GM18508 (cell line): ENCODE results near the gene TMEM92.
"Not testable (repeated sequence)": the region's sequence is repeated elsewhere in the genome, so short reads cannot be mapped to it uniquely, and the experiment has no call there.

ENCODE experiments used
- ATAC-seq: cut with Tn5 transposase; IDR thresholded peaks from one replicate; pipeline ENCODE4 v1.9.1; 2021; ENCODE audit warnings: moderate number of reproducible peaks; ENCODE audit not compliant: insufficient read depth, unreplicated experiment

The TMEM92 gene

GRCh38 chr17:50261051-50261915 is 13.0 kb upstream of the TMEM92 start:
- no peak for ATAC-seq

- ATAC-seq: no peak
Observed at GRCh38 chr17:50262001-50262794, 12.1 kb upstream of the TMEM92 start.

GRCh38 chr17:50263331-50264262 is 10.7 kb upstream of the TMEM92 start:
- no peak for ATAC-seq

- ATAC-seq: no peak
Observed at GRCh38 chr17:50264263-50265113, 9.8 kb upstream of the TMEM92 start.

GRCh38 chr17:50265212-50265611 is 9.1 kb upstream of the TMEM92 start:
- no peak for ATAC-seq

GRCh38 chr17:50265690-50266315 is 8.5 kb upstream of the TMEM92 start:
- no peak for ATAC-seq

GRCh38 chr17:50266384-50267073 is 7.7 kb upstream of the TMEM92 start:
- ATAC-seq: no peak

- ATAC-seq: no peak
Observed at GRCh38 chr17:50267074-50267841, 7.0 kb upstream of the TMEM92 start.

- no peak for ATAC-seq
Observed at GRCh38 chr17:50268026-50268425, 6.2 kb upstream of the TMEM92 start.

- no peak for ATAC-seq
Observed at GRCh38 chr17:50268743-50269275, 5.5 kb upstream of the TMEM92 start.

GRCh38 chr17:50269477-50270434 is 4.5 kb upstream of the TMEM92 start:
- no peak for ATAC-seq

GRCh38 chr17:50270435-50271362 is 3.6 kb upstream of the TMEM92 start:
- no peak for ATAC-seq

GRCh38 chr17:50271363-50271750 is 2.9 kb upstream of the TMEM92 start:
- ATAC-seq: not testable (repeated sequence)

- ATAC-seq: no peak
Observed at GRCh38 chr17:50272246-50272645, 2.0 kb upstream of the TMEM92 start.
